ENCODE results near the gene ECI2. TPM values are rescaled to one million over a fixed set of nuclear protein-coding genes. Genes with fewer than 3 reads are reported as not detected.

The ECI2 gene
- total and polyA plus RNA-seq, 2 of the 13 experiments (the other 11 are each of a cell fraction or from before 2014, with no cell fraction given): 78.5 to 228 TPM

GRCh38 chr6:4133941-4134838 is 1.2 kb downstream of the ECI2 start (continued):
- TF ChIP-seq, protein P1, sequence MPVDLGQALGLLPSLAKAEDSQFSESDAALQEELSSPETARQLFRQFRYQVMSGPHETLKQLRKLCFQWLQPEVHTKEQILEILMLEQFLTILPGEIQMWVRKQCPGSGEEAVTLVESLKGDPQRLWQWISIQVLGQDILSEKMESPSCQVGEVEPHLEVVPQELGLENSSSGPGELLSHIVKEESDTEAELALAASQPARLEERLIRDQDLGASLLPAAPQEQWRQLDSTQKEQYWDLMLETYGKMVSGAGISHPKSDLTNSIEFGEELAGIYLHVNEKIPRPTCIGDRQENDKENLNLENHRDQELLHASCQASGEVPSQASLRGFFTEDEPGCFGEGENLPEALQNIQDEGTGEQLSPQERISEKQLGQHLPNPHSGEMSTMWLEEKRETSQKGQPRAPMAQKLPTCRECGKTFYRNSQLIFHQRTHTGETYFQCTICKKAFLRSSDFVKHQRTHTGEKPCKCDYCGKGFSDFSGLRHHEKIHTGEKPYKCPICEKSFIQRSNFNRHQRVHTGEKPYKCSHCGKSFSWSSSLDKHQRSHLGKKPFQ (CRISPR knock-in tag; IDR thresholded peaks at IDR 0.05; ENCODE audit: insufficient replicate concordance): no peak
- TF ChIP-seq ZNF160 (CRISPR knock-in tag; IDR thresholded peaks at IDR 0.05) (0 out of 2 replicates have a peak, but pooled peaks have one; percentile 28), MEIS1 (CRISPR knock-in tag; IDR thresholded peaks at IDR 0.05; ENCODE audit: borderline replicate concordance) (0 out of 2 replicates have a peak, but pooled peaks have one; percentile 58), ARHGAP35 (CRISPR knock-in tag; IDR thresholded peaks at IDR 0.05; ENCODE audit: borderline replicate concordance) (no peak), ZNF17 (CRISPR knock-in tag; IDR thresholded peaks at IDR 0.05) (no peak), BORCS8-MEF2B (CRISPR knock-in tag; IDR thresholded peaks at IDR 0.05) (0 out of 2 replicates have a peak, but pooled peaks have one; percentile 43), ZNF274 (CRISPR knock-in tag; IDR thresholded peaks at IDR 0.05) (no peak), JARID2 (CRISPR knock-in tag; IDR thresholded peaks at IDR 0.05; ENCODE audit: insufficient replicate concordance) (no peak), TEF (CRISPR knock-in tag; IDR thresholded peaks at IDR 0.05) (0 out of 2 replicates have a peak, but pooled peaks have one; percentile 22), CERS6 (CRISPR knock-in tag; IDR thresholded peaks at IDR 0.05) (no peak), TBL1XR1 (IDR thresholded peaks at IDR 0.05; ENCODE audit: borderline replicate concordance, low read length, partially characterized antibody) (peak; percentile 26), CREM (IDR thresholded peaks at IDR 0.05) (no peak), CREM (CRISPR knock-in tag; IDR thresholded peaks at IDR 0.05) (no peak), ZNF354B (CRISPR knock-in tag; IDR thresholded peaks at IDR 0.05) (no peak), ARID2 (CRISPR knock-in tag; IDR thresholded peaks at IDR 0.05; ENCODE audit: borderline replicate concordance) (0 out of 2 replicates have a peak, but pooled peaks have one; percentile 44), ZSCAN9 (CRISPR knock-in tag; IDR thresholded peaks at IDR 0.05; ENCODE audit: borderline replicate concordance) (no peak), NCOR1 (IDR thresholded peaks at IDR 0.05; ENCODE audit: borderline replicate concordance, low read length) (peak; percentile 60; the same call in 1 of the 2 replicates), ZNF550 (CRISPR knock-in tag; IDR thresholded peaks at IDR 0.05; ENCODE audit: borderline replicate concordance) (no peak), ZNF543 (CRISPR knock-in tag; IDR thresholded peaks at IDR 0.05) (no peak)
- TF ChIP-seq, protein P2, sequence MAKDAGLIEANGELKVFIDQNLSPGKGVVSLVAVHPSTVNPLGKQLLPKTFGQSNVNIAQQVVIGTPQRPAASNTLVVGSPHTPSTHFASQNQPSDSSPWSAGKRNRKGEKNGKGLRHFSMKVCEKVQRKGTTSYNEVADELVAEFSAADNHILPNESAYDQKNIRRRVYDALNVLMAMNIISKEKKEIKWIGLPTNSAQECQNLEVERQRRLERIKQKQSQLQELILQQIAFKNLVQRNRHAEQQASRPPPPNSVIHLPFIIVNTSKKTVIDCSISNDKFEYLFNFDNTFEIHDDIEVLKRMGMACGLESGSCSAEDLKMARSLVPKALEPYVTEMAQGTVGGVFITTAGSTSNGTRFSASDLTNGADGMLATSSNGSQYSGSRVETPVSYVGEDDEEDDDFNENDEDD (CRISPR knock-in tag; IDR thresholded peaks at IDR 0.05; ENCODE audit: borderline replicate concordance): no peak
- TF ChIP-seq, protein P3, sequence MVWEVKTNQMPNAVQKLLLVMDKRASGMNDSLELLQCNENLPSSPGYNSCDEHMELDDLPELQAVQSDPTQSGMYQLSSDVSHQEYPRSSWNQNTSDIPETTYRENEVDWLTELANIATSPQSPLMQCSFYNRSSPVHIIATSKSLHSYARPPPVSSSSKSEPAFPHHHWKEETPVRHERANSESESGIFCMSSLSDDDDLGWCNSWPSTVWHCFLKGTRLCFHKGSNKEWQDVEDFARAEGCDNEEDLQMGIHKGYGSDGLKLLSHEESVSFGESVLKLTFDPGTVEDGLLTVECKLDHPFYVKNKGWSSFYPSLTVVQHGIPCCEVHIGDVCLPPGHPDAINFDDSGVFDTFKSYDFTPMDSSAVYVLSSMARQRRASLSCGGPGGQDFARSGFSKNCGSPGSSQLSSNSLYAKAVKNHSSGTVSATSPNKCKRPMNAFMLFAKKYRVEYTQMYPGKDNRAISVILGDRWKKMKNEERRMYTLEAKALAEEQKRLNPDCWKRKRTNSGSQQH (CRISPR knock-in tag; IDR thresholded peaks at IDR 0.05; ENCODE audit: low read depth): peak; percentile 49; the same call in 1 of the 2 replicates

Measured in HepG2 (cell line).